Left renal pelvis (tissue), 4 donors: ENCODE measurements around the gene LHPP. TPM values are rescaled to one million over a fixed set of nuclear protein-coding genes. Genes with fewer than 3 reads are reported as not detected.
"Not testable (repeated sequence)": the region's sequence is repeated elsewhere in the genome, so short reads cannot be mapped to it uniquely, and the experiment has no call there.

ENCODE experiments used
- DNase-seq, 4 donors: peaks; one replicate each; pipeline ENCODE4 v3.0.0-alpha.2; 2013; ENCODE audit warnings: low read depth in 4 of 4, low spot score in 3 of 4
- polyA plus RNA-seq, 4 donors: library from polyadenylated mRNA; unstranded; fragments of 120-200 nt; gene quantifications; one replicate each; pipeline ENCODE4 v1.2.1, GENCODE V29; 2013; ENCODE audit not compliant: insufficient read length in 4 of 4

The LHPP gene
- polyA plus RNA-seq, result 10 to 100 TPM; 15.7 to 23.9 (median 16.6) TPM

GRCh38 chr10:124461642-124462347 lies at the start of gene LHPP:
LHPP (plus strand) TSS chr10:124461823; CDS start chr10:124461863, 40 bp downstream.
- DNase-seq, result peak; percentile 46 to 64 (median 62)

- DNase-seq, result no peak
These were observed 47.5 kb upstream of the LHPP start for GRCh38 chr10:124414076-124414475.

- DNase-seq, result no peak
These were observed 46.4 kb upstream of the LHPP start for GRCh38 chr10:124415210-124415609.

- DNase-seq, result no peak
These were observed 44.9 kb upstream of the LHPP start for GRCh38 chr10:124416733-124417132.

GRCh38 chr10:124417895-124418725 lies 43.5 kb upstream of the LHPP start:
- peak in 3 of 4 donors; percentile 32 to 37 (median 36) for DNase-seq

GRCh38 chr10:124418726-124419501 lies 42.7 kb upstream of the LHPP start, which contains the start of gene OAT:
OAT (minus strand) TSS chr10:124418923; CDS start chr10:124412171, 6,752 bp downstream.
- peak; percentile 92 to 95 (median 92) for DNase-seq

- DNase-seq, result no peak
These were observed 42.0 kb upstream of the LHPP start for GRCh38 chr10:124419635-124420034.

GRCh38 chr10:124420254-124420653 lies 41.4 kb upstream of the LHPP start:
- no peak for DNase-seq

GRCh38 chr10:124422742-124423141 lies 38.9 kb upstream of the LHPP start:
- no peak for DNase-seq

- no peak for DNase-seq
These were observed 37.8 kb upstream of the LHPP start for GRCh38 chr10:124423813-124424212.

GRCh38 chr10:124425227-124425962 lies 36.2 kb upstream of the LHPP start:
- no peak for DNase-seq

- DNase-seq, result no peak
These were observed 33.3 kb upstream of the LHPP start for GRCh38 chr10:124428207-124428777.

- no peak for DNase-seq
These were observed 32.0 kb upstream of the LHPP start for GRCh38 chr10:124429576-124429975.

GRCh38 chr10:124430077-124430476 lies 31.5 kb upstream of the LHPP start:
- DNase-seq, result no peak

- no peak for DNase-seq
These were observed 28.2 kb upstream of the LHPP start for GRCh38 chr10:124433461-124433860.

- not testable (repeated sequence) for DNase-seq
These were observed 25.9 kb upstream of the LHPP start for GRCh38 chr10:124435683-124436082.

- DNase-seq, result no peak
These were observed 25.4 kb upstream of the LHPP start for GRCh38 chr10:124436191-124436638.

GRCh38 chr10:124441694-124442093 lies 19.9 kb upstream of the LHPP start:
- DNase-seq, result not testable (repeated sequence)

GRCh38 chr10:124446830-124447750 lies 14.5 kb upstream of the LHPP start:
- no peak for DNase-seq
